ENCODE data around the gene SLC22A31.

SLC22A31 gene

DNA sequence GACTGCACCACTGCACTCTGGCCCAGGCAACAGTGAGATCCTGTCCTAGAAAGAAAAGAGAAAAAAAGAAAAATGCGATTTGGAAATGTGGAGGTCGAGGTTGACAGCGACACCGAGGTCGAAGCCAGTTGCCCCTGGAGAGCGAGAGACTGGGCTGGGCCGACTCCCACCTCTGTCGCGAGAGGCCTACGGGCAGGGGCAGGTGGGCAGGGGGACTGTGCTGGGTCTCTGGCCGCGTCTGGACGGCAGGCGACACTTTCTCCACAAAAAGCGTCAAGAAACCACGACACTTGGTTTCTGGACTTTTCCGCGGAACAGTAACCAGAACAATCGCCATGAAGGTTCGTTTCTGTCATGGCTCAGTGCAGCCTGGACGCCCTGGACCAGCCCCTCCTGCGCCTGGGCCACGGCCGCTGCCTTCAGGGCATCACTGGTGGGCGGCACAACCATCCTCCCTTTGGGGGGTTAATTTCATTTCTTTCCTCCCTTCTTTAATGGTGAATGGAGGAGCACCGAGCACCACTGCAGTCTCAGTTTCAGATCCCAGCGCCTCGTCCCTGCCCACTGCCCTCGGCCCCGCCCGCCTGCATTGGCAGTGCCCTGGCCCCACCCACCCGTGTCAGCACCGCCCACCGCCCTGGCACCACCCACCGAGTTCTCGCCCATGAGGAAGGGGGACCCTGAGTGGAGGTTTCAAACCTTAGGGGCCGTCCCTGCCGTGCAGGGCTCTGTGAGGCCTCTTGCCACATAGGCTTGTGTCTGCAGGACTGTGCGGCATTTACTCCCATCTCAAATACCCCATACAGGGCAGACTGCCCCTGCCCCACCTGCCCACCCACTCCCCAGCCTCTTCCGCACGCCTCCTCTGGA, 47.3 kb downstream of the SLC22A31 start:
- no peak for DNase-seq (ENCODE audit: low read depth in 2 of 3, low spot score in 2 of 3)

DNA sequence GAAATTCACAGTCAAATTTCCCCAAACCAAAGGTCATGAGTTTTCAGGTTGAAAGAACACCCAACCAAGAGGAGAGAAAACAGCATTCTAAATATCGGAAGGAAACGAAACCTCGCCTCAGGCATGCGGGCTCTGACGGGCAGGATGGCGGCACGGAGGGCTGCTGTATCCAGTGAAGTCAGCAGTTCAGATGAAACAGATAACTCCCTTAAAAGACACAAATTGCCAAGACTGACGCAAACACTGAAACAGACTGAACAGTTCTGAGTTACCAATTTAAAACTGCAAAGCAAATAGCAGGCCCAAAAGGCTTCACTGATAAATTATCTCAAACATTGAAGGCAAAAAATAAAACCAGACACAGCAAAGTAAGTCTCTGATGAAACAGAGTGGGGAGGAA, 49.4 kb downstream of the SLC22A31 start:
- no peak for DNase-seq (ENCODE audit: low read depth in 2 of 3, low spot score in 2 of 3)

DNA sequence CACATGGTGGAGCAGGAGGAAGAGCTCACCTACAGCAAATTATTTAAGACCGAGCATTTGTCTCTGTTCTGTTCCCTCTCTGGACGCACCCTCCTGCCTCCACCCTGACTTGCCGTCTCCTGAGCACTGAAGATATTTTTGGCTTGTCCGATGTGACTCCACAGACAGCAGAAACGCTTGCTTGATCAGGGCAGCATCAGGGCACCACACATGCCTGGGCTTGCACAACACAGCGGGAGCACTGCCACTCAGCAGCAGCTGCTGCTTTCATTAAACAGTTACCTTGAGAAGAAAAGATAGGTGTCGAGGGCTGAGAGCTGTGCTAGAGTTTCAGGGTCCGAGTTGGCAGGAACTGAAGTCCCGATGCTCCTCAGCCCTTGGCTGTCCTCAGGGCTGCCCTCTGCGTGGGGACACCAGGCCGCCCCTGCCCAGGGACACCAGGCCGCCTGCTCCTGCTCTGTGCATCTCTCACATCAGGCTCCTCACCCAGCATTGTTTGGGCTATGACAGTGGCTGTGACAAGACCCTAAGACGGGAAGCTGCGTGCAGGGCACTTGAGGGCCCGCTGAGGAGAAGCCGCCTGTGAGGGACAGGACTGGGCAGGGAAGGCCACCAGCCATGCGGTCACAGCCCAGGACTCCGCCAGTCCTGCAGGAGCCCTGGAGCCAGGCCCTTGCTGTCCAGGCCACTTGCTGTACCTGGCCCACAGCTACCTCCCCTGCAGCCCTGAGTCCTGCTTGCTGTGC, 50.1 kb downstream of the SLC22A31 start:
- DNase-seq (ENCODE audit: low read depth in 2 of 3, low spot score in 2 of 3), result no peak

DNA sequence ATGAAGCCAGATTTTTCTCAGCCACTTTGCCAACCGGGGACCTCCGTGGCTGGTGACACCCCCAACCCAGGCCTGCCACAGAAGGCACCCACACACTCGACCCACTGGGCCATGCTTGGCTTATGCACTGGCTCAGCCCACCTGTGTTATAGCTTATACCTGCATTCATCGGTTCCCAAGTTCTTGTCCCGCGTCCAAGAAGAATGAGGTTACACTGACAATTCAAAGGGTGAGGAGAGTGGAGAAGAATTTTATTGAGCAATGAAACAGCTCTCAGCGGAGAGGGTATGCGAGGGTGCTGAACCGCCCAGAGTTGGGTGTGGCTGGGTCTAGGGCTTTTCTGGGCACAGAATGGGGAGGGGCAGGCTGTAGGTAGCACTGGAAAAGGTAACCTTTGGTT, 51.0 kb downstream of the SLC22A31 start:
- DNase-seq (ENCODE audit: low read depth in 2 of 3, low spot score in 2 of 3), result no peak

DNA sequence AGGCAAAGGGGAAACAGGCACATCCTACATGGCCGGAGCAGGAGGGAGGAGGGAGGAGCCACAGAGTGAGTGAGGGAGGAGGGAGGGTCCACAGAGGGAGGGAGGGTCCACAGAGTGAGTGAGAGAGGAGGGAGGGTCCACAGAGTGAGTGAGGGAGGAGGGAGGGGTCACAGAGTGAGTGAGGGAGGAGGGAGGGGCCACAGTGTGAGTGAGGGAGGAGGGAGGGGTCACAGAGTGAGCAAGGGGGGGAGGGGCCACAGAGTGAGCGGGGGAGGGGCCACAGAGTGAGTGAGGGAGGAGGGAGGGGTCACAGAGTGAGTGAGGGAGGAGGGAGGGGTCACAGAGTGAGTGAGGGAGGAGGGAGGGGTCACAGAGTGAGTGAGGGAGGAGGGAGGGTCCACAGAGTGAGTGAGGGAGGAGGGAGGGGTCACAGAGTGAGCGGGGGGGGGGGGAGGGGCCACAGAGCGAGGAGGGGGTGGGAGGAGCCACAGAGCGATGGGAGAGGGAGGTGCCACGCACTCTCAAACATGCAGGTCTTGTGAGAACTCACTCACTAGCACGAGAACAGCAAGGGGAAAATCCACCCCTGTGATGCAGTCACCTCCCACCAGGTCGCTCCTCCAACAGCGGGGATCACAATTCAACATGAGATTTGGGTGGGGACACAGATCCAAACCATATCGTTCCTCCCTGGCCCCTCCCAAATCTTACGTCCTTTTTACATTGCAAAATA, 53.1 kb downstream of the SLC22A31 start:
- DNase-seq (ENCODE audit: low read depth in 2 of 3, low spot score in 2 of 3), result no peak

DNA sequence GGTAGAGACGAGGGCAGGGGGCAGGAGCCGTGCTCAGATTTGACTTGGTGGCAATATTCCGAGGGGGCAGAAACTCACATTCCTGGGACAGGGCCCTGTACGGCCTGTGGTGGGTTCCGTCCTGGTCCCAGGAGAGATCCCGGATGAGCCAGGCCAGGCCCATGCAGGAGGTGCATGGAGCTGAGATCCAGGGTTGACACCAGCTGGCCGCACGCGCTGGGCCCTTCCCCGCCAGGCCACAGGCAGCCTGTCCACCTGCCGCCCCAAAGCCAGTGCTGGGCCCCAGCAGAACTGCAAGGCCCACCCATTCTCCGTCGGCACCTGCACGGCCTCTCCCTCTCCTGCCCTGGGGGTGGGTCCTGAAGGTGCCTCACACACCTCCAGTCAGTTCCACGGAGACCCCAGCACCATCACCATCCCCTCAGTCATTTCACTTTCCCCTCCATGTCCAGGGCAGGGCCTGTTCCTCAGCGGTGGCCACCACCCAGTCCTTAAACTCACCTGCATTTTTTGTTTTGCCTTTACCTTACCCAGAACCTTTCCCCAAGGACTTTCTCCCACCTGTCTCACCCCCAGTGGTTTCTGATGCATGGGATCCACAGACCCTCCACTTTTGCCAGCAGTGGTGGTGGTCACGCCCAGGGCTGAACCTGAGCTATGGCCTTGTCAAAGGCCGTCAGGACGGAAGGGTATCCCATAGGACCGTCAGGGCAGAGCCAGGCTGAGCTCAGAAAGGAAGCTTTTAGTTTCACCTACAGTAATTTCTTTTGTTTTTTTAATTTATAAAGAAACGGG, 53.9 kb downstream of the SLC22A31 start:
- no peak for DNase-seq (ENCODE audit: low read depth in 2 of 3, low spot score in 2 of 3)
